Bronchial epithelial cell (primary cell): ENCODE results near the gene HEXIM1. TPM values are rescaled to one million over a fixed set of nuclear protein-coding genes. Genes with fewer than 3 reads are reported as not detected.

ENCODE experiments used
- DNase-seq: peaks from one replicate; pipeline ENCODE4 v3.0.0-alpha.2; 2010; ENCODE audit warnings: low read depth
- FAIRE-seq: peaks from 2 replicates; lab custom pipeline; 2011; peaks lifted over from hg19 to GRCh38; lab: Jason Lieb, UNC
- H3K27me3 ChIP-seq: 2 replicates; pipeline ENCODE4 v1.5.1; 2011; ENCODE audit warnings: low read length; ENCODE audit not compliant: control insufficient read depth, insufficient read depth
- H3K36me3 ChIP-seq: 2 replicates; pipeline ENCODE4 v1.5.1; 2011; ENCODE audit warnings: low read length; ENCODE audit not compliant: control insufficient read depth, insufficient read depth
- H3K4me3 ChIP-seq: 2 replicates; pipeline ENCODE4 v1.5.1; 2011; ENCODE audit warnings: mild to moderate bottlenecking, low read depth, low read length, control low read depth
- CTCF ChIP-seq: IDR thresholded peaks from 2 replicates; pipeline ENCODE4 v1.5.1; 2011; ENCODE audit warnings: mild to moderate bottlenecking, moderate library complexity, low read length, control low read depth, inconsistent platforms; ENCODE audit not compliant: insufficient read depth, severe bottlenecking
- total RNA-seq: library from RNA; depleted of rRNA; stranded (reverse); fragments of >200 nt; gene quantifications from 2 replicates; pipeline ENCODE4 v1.2.1, GENCODE V29; 2014

HEXIM1 gene
- total RNA-seq, 1 donor from 2014 or later, result 7.1 TPM

GRCh38 chr17:45129426-45129939 lies 18.8 kb upstream of the HEXIM1 start:
- H3K27me3 ChIP-seq, result no peaks in the 10 kb centered on the region
- TF ChIP-seq CTCF, result no peak
- FAIRE-seq (no peak), DNase-seq (no peak)
- H3K36me3 ChIP-seq, result no peaks in the 10 kb centered on the region
- no peak overlapping the region for H3K4me3 ChIP-seq

- Histone ChIP-seq H3K4me3 (no peak overlapping the region), H3K36me3 (no peaks in the 10 kb centered on the region), H3K27me3 (no peaks in the 10 kb centered on the region)
- DNase-seq (no peak), FAIRE-seq (no peak)
- no peak for TF ChIP-seq CTCF
Measured at GRCh38 chr17:45129940-45130680, 18.2 kb upstream of the HEXIM1 start.

GRCh38 chr17:45130681-45131615 lies 17.3 kb upstream of the HEXIM1 start:
- H3K27me3 ChIP-seq, result no peaks in the 10 kb centered on the region
- DNase-seq, result peak; percentile 57
- H3K4me3 ChIP-seq, result peak overlapping the region; percentile 86
- no peak for FAIRE-seq
- no peaks in the 10 kb centered on the region for H3K36me3 ChIP-seq
- no peak for TF ChIP-seq CTCF

- Histone ChIP-seq H3K4me3 (peak overlapping the region; percentile 86), H3K27me3 (no peaks in the 10 kb centered on the region), H3K36me3 (no peaks in the 10 kb centered on the region)
- FAIRE-seq (no peak), DNase-seq (no peak)
- TF ChIP-seq CTCF, result peak; percentile 81
Measured at GRCh38 chr17:45131616-45132319, 16.5 kb upstream of the HEXIM1 start.

- FAIRE-seq (no peak), DNase-seq (no peak)
- no peaks in the 10 kb centered on the region for H3K36me3 ChIP-seq
- peak within 1 kb of the TSS; percentile 86 for H3K4me3 ChIP-seq
- TF ChIP-seq CTCF, result no peak
- no peaks in the 10 kb centered on the region for H3K27me3 ChIP-seq
Measured at GRCh38 chr17:45132320-45132571, 16.0 kb upstream of the HEXIM1 start, which contains the start of gene PLCD3. Gene PLCD3 (minus strand): TSS chr17:45132515. CDS start chr17:45132410, 105 bp downstream.
